Neural crest cell (in vitro differentiated cells): Measurements from ENCODE around the gene CDC16. TPM values are rescaled to one million over a fixed set of nuclear protein-coding genes. Genes with fewer than 3 reads are reported as not detected.

Experiments
- DNase-seq: peaks from one replicate; pipeline ENCODE4 v3.0.0; 2021; ENCODE audit warnings: low read depth, mixed read lengths, low spot score
- H3K27ac Mint-ChIP-seq: one replicate; pipeline ENCODE4 v1.8.0; 2021; ENCODE audit warnings: mild to moderate bottlenecking, mixed read lengths; ENCODE audit not compliant: unreplicated experiment
- H3K27me3 Mint-ChIP-seq: 2 replicates; pipeline ENCODE4 v1.8.0; 2021; ENCODE audit warnings: low read depth, mild to moderate bottlenecking, mixed read lengths
- H3K36me3 Mint-ChIP-seq: 2 replicates; pipeline ENCODE4 v1.8.0; 2021; ENCODE audit warnings: low read depth, mild to moderate bottlenecking, mixed read lengths
- H3K4me1 Mint-ChIP-seq: 2 replicates; pipeline ENCODE4 v1.8.0; 2021; ENCODE audit warnings: mixed read lengths
- H3K4me3 Mint-ChIP-seq: one replicate; pipeline ENCODE4 v1.8.0; 2021; ENCODE audit warnings: mild to moderate bottlenecking, mixed read lengths
- H3K9me3 Mint-ChIP-seq: 2 replicates; pipeline ENCODE4 v1.8.0; 2021; ENCODE audit warnings: mixed read lengths
- CTCF ChIP-seq: fragments of 200-600 bp; sonication (generic); conservative IDR thresholded peaks from 2 replicates; pipeline ENCODE4 v1.5.0; 2021; ENCODE audit warnings: antibody characterized with exemption, mild to moderate bottlenecking
- total RNA-seq: library from RNA; stranded (reverse); gene quantifications from 2 replicates; pipeline ENCODE4 v1.2.1, GENCODE V29; 2021

Gene CDC16
- total RNA-seq, 1 donor from 2014 or later: 72.4 TPM

GRCh38 chr13:114199954-114200353 lies 34.7 kb upstream of the CDC16 start:
- no peaks in the 10 kb centered on the region for H3K36me3 Mint-ChIP-seq
- H3K4me1 Mint-ChIP-seq: no peaks in the 10 kb centered on the region
- no peaks in the 10 kb centered on the region for H3K9me3 Mint-ChIP-seq
- DNase-seq: no peak
- H3K27ac Mint-ChIP-seq: no peak overlapping the region
- H3K4me3 Mint-ChIP-seq: no peak overlapping the region
- no peaks in the 10 kb centered on the region for H3K27me3 Mint-ChIP-seq
- TF ChIP-seq CTCF: no peak

- DNase-seq: no peak
- H3K9me3 Mint-ChIP-seq: no peaks in the 10 kb centered on the region
- H3K4me3 Mint-ChIP-seq: no peak overlapping the region
- H3K36me3 Mint-ChIP-seq: no peaks in the 10 kb centered on the region
- no peaks in the 10 kb centered on the region for H3K27me3 Mint-ChIP-seq
- no peaks in the 10 kb centered on the region for H3K4me1 Mint-ChIP-seq
- no peak overlapping the region for H3K27ac Mint-ChIP-seq
- no peak for TF ChIP-seq CTCF
Observed at GRCh38 chr13:114200399-114200911, 34.2 kb upstream of the CDC16 start.

GRCh38 chr13:114202581-114202980 lies 32.1 kb upstream of the CDC16 start:
- no peaks in the 10 kb centered on the region for H3K4me1 Mint-ChIP-seq
- H3K27ac Mint-ChIP-seq: no peak overlapping the region
- no peak overlapping the region for H3K4me3 Mint-ChIP-seq
- TF ChIP-seq CTCF: no peak
- peaks cover 3% of the 10 kb centered on the region for H3K36me3 Mint-ChIP-seq
- no peaks in the 10 kb centered on the region for H3K27me3 Mint-ChIP-seq
- no peak for DNase-seq
- peaks cover 5% of the 10 kb centered on the region for H3K9me3 Mint-ChIP-seq

GRCh38 chr13:114203536-114203935 lies 31.2 kb upstream of the CDC16 start:
- H3K4me1 Mint-ChIP-seq: no peaks in the 10 kb centered on the region
- peaks cover 3% of the 10 kb centered on the region for H3K36me3 Mint-ChIP-seq
- H3K27me3 Mint-ChIP-seq: no peaks in the 10 kb centered on the region
- no peak overlapping the region for H3K4me3 Mint-ChIP-seq
- H3K9me3 Mint-ChIP-seq: peaks cover 8% of the 10 kb centered on the region
- H3K27ac Mint-ChIP-seq: no peak overlapping the region
- TF ChIP-seq CTCF: no peak
- no peak for DNase-seq

GRCh38 chr13:114204894-114205293 lies 29.8 kb upstream of the CDC16 start:
- H3K36me3 Mint-ChIP-seq: peaks cover 3% of the 10 kb centered on the region
- H3K9me3 Mint-ChIP-seq: peaks cover 8% of the 10 kb centered on the region
- H3K4me1 Mint-ChIP-seq: no peaks in the 10 kb centered on the region
- no peak overlapping the region for H3K4me3 Mint-ChIP-seq
- TF ChIP-seq CTCF: no peak
- no peaks in the 10 kb centered on the region for H3K27me3 Mint-ChIP-seq
- DNase-seq: no peak
- H3K27ac Mint-ChIP-seq: no peak overlapping the region

GRCh38 chr13:114208134-114208533 lies 26.6 kb upstream of the CDC16 start:
- no peak for TF ChIP-seq CTCF
- H3K9me3 Mint-ChIP-seq: peaks cover 8% of the 10 kb centered on the region
- no peak overlapping the region for H3K27ac Mint-ChIP-seq
- peaks cover 3% of the 10 kb centered on the region for H3K36me3 Mint-ChIP-seq
- DNase-seq: no peak
- H3K4me1 Mint-ChIP-seq: no peaks in the 10 kb centered on the region
- H3K4me3 Mint-ChIP-seq: no peak overlapping the region
- H3K27me3 Mint-ChIP-seq: peaks cover 3% of the 10 kb centered on the region
